ENCODE results near the gene FAM98A.

DNA sequence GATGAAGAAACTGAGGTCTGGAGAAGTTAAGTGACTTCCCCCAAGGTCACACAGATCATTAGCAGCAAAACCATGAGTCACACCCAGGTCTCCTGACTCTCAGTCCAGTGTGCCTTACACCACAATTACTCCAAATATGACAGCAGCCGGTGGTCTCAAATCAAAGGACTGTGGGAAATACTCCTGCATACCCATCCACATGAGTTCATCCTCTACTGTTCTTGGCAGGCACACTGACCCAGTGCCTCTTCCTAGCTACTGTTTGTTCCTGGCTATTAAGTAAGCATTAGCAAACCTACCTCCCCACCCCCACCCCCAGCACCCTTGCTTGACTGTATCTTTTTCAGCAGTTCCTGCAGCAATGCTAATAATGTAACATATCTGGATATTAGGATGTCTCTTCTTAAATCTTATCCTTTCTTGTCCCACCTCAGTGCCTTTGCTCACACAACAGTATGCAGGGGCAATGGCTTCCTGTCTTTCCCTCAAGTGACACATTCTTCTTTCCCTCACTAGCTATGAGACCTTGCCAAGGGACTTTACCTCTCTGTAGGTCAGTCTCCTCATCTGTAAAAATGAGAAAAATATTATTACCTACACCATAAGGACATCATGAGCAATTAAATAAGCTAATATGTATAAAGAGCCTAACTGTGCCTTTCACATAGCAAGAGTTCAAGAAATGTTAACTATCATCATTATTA lies 46.2 kb downstream of the FAM98A start:
- TF ChIP-seq, protein P1, sequence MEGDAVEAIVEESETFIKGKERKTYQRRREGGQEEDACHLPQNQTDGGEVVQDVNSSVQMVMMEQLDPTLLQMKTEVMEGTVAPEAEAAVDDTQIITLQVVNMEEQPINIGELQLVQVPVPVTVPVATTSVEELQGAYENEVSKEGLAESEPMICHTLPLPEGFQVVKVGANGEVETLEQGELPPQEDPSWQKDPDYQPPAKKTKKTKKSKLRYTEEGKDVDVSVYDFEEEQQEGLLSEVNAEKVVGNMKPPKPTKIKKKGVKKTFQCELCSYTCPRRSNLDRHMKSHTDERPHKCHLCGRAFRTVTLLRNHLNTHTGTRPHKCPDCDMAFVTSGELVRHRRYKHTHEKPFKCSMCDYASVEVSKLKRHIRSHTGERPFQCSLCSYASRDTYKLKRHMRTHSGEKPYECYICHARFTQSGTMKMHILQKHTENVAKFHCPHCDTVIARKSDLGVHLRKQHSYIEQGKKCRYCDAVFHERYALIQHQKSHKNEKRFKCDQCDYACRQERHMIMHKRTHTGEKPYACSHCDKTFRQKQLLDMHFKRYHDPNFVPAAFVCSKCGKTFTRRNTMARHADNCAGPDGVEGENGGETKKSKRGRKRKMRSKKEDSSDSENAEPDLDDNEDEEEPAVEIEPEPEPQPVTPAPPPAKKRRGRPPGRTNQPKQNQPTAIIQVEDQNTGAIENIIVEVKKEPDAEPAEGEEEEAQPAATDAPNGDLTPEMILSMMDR (IDR thresholded peaks at IDR 0.05): no peak
- no peak for TF ChIP-seq POLR2A (IDR thresholded peaks at IDR 0.05)
